BLaER1 (cell line): Measurements from ENCODE around the gene HMGB4.

Experiments used
- H3K27ac ChIP-seq: shearing (Covaris generic); formaldehyde crosslinking; 2 replicates; pipeline ENCODE4 v1.8.1; 2022
- H3K27me3 ChIP-seq: shearing (Covaris generic); formaldehyde crosslinking; 2 replicates; pipeline ENCODE4 v1.8.1; 2022
- H3K36me3 ChIP-seq: shearing (Covaris generic); formaldehyde crosslinking; 2 replicates; pipeline ENCODE4 v1.8.1; 2022
- H3K4me1 ChIP-seq: shearing (Covaris generic); formaldehyde crosslinking; 2 replicates; pipeline ENCODE4 v1.8.1; 2022
- H3K4me2 ChIP-seq: shearing (Covaris generic); formaldehyde crosslinking; 2 replicates; pipeline ENCODE4 v1.8.1; 2022
- H3K4me3 ChIP-seq: shearing (Covaris generic); formaldehyde crosslinking; 2 replicates; pipeline ENCODE4 v1.8.1; 2022
- H3K9ac ChIP-seq: shearing (Covaris generic); formaldehyde crosslinking; 2 replicates; pipeline ENCODE4 v1.8.1; 2022
- H3K9me3 ChIP-seq: shearing (Covaris generic); formaldehyde crosslinking; 2 replicates; pipeline ENCODE4 v1.8.1; 2022
- H4K20me1 ChIP-seq: shearing (Covaris generic); formaldehyde crosslinking; 2 replicates; pipeline ENCODE4 v1.8.1; 2022
- Cebpa-rat ChIP-seq: shearing (Covaris generic); IDR thresholded peaks from 2 replicates; pipeline ENCODE4 v1.8.1; 2022

Gene HMGB4

GRCh38 chr1:33863779-33864178 is at the start of gene HMGB4:
TSS of gene HMGB4 (plus strand) at chr1:33864079. CDS start at chr1:33864192, 113 bp downstream.
- Histone ChIP-seq H3K4me1 (no peaks in the 10 kb centered on the region), H3K36me3 (no peaks in the 10 kb centered on the region), H3K9me3 (no peaks in the 10 kb centered on the region), H3K4me2 (no peak within 1 kb of the TSS; the same call in 1 of the 2 replicates), H3K27ac (no peak within 1 kb of the TSS), H3K27me3 (no peaks in the 10 kb centered on the region), H3K4me3 (no peak within 1 kb of the TSS), H4K20me1 (no peaks in the 10 kb centered on the region), H3K9ac (no peak within 1 kb of the TSS)
- no peak for TF ChIP-seq Cebpa-rat

- TF ChIP-seq Cebpa-rat: no peak
- H3K4me2 ChIP-seq: no peak overlapping the region
- H3K27me3 ChIP-seq: no peaks in the 10 kb centered on the region
- no peaks in the 10 kb centered on the region for H3K4me1 ChIP-seq
- H3K9me3 ChIP-seq: no peaks in the 10 kb centered on the region
- no peak overlapping the region for H3K4me3 ChIP-seq
- no peak overlapping the region for H3K27ac ChIP-seq
- H4K20me1 ChIP-seq: no peaks in the 10 kb centered on the region
- no peaks in the 10 kb centered on the region for H3K36me3 ChIP-seq
- H3K9ac ChIP-seq: no peak overlapping the region
Measured at GRCh38 chr1:33814166-33814565, 49.7 kb upstream of the HMGB4 start.

GRCh38 chr1:33815061-33815460 is 48.8 kb upstream of the HMGB4 start:
- no peak overlapping the region for H3K27ac ChIP-seq
- no peaks in the 10 kb centered on the region for H4K20me1 ChIP-seq
- H3K4me3 ChIP-seq: no peak overlapping the region
- H3K36me3 ChIP-seq: no peaks in the 10 kb centered on the region
- no peak overlapping the region for H3K4me2 ChIP-seq
- H3K27me3 ChIP-seq: no peaks in the 10 kb centered on the region
- H3K9me3 ChIP-seq: no peaks in the 10 kb centered on the region
- H3K9ac ChIP-seq: no peak overlapping the region
- TF ChIP-seq Cebpa-rat: no peak
- no peaks in the 10 kb centered on the region for H3K4me1 ChIP-seq

GRCh38 chr1:33818071-33818470 is 45.8 kb upstream of the HMGB4 start:
- Histone ChIP-seq H3K27ac (no peak overlapping the region), H3K36me3 (no peaks in the 10 kb centered on the region), H4K20me1 (no peaks in the 10 kb centered on the region), H3K4me1 (no peaks in the 10 kb centered on the region), H3K9me3 (no peaks in the 10 kb centered on the region), H3K4me2 (no peak overlapping the region), H3K9ac (no peak overlapping the region), H3K4me3 (no peak overlapping the region), H3K27me3 (no peaks in the 10 kb centered on the region)
- no peak for TF ChIP-seq Cebpa-rat

- Histone ChIP-seq H3K27ac (no peak overlapping the region), H3K4me1 (no peaks in the 10 kb centered on the region), H3K27me3 (no peaks in the 10 kb centered on the region), H3K36me3 (no peaks in the 10 kb centered on the region), H4K20me1 (no peaks in the 10 kb centered on the region), H3K4me2 (no peak overlapping the region), H3K4me3 (no peak overlapping the region), H3K9me3 (no peaks in the 10 kb centered on the region), H3K9ac (no peak overlapping the region)
- TF ChIP-seq Cebpa-rat: no peak
Measured at GRCh38 chr1:33819290-33819912, 44.5 kb upstream of the HMGB4 start.

- H3K4me2 ChIP-seq: no peak overlapping the region
- H3K4me3 ChIP-seq: no peak overlapping the region
- no peak overlapping the region for H3K9ac ChIP-seq
- no peaks in the 10 kb centered on the region for H3K27me3 ChIP-seq
- no peaks in the 10 kb centered on the region for H4K20me1 ChIP-seq
- TF ChIP-seq Cebpa-rat: no peak
- no peaks in the 10 kb centered on the region for H3K4me1 ChIP-seq
- H3K36me3 ChIP-seq: no peaks in the 10 kb centered on the region
- H3K27ac ChIP-seq: no peak overlapping the region
- H3K9me3 ChIP-seq: no peaks in the 10 kb centered on the region
Measured at GRCh38 chr1:33819913-33820311, 44.0 kb upstream of the HMGB4 start.

GRCh38 chr1:33820804-33821203 is 43.1 kb upstream of the HMGB4 start:
- Histone ChIP-seq H3K9me3 (no peaks in the 10 kb centered on the region), H3K36me3 (no peaks in the 10 kb centered on the region), H3K27ac (no peak overlapping the region), H3K4me1 (no peaks in the 10 kb centered on the region), H3K9ac (no peak overlapping the region), H3K4me2 (no peak overlapping the region), H3K4me3 (no peak overlapping the region), H3K27me3 (no peaks in the 10 kb centered on the region), H4K20me1 (no peaks in the 10 kb centered on the region)
- no peak for TF ChIP-seq Cebpa-rat

GRCh38 chr1:33821291-33821690 is 42.6 kb upstream of the HMGB4 start:
- H3K27ac ChIP-seq: no peak overlapping the region
- H3K4me3 ChIP-seq: no peak overlapping the region
- no peak for TF ChIP-seq Cebpa-rat

GRCh38 chr1:33822396-33822795 is 41.5 kb upstream of the HMGB4 start:
- Histone ChIP-seq H3K4me2 (no peak overlapping the region), H3K36me3 (no peaks in the 10 kb centered on the region), H3K4me3 (no peak overlapping the region), H3K9me3 (no peaks in the 10 kb centered on the region), H3K27ac (no peak overlapping the region), H3K9ac (no peak overlapping the region), H3K4me1 (no peaks in the 10 kb centered on the region), H4K20me1 (no peaks in the 10 kb centered on the region), H3K27me3 (no peaks in the 10 kb centered on the region)
- TF ChIP-seq Cebpa-rat: no peak

More at GRCh38 chr1:33821291-33821690, 42.6 kb upstream of the HMGB4 start:
- H3K27me3 ChIP-seq: no peaks in the 10 kb centered on the region
- no peak overlapping the region for H3K4me2 ChIP-seq
- no peaks in the 10 kb centered on the region for H3K36me3 ChIP-seq
- no peaks in the 10 kb centered on the region for H3K4me1 ChIP-seq
- H3K9ac ChIP-seq: no peak overlapping the region
- H3K9me3 ChIP-seq: no peaks in the 10 kb centered on the region
- H4K20me1 ChIP-seq: no peaks in the 10 kb centered on the region

GRCh38 chr1:33823401-33823800 is 40.5 kb upstream of the HMGB4 start:
- Histone ChIP-seq H3K9ac (no peak overlapping the region), H3K27ac (no peak overlapping the region), H4K20me1 (no peaks in the 10 kb centered on the region), H3K4me3 (no peak overlapping the region), H3K36me3 (no peaks in the 10 kb centered on the region), H3K4me2 (no peak overlapping the region), H3K27me3 (no peaks in the 10 kb centered on the region), H3K9me3 (peaks cover 3% of the 10 kb centered on the region; the same call in 1 of the 2 replicates), H3K4me1 (no peaks in the 10 kb centered on the region)
- no peak for TF ChIP-seq Cebpa-rat

GRCh38 chr1:33823830-33824229 is 40.0 kb upstream of the HMGB4 start:
- H3K4me3 ChIP-seq: no peak overlapping the region
- no peaks in the 10 kb centered on the region for H3K27me3 ChIP-seq

More at GRCh38 chr1:33823830-33824229, 40.0 kb upstream of the HMGB4 start:
- H3K27ac ChIP-seq: no peak overlapping the region
- H4K20me1 ChIP-seq: no peaks in the 10 kb centered on the region
- TF ChIP-seq Cebpa-rat: no peak
- no peaks in the 10 kb centered on the region for H3K4me1 ChIP-seq
- H3K36me3 ChIP-seq: no peaks in the 10 kb centered on the region
- peaks cover 7% of the 10 kb centered on the region for H3K9me3 ChIP-seq
- H3K4me2 ChIP-seq: no peak overlapping the region
- H3K9ac ChIP-seq: no peak overlapping the region
